WTC11 (cell line): ENCODE measurements around the gene TXN2. TPM values are rescaled to one million over a fixed set of nuclear protein-coding genes. Genes with fewer than 3 reads are reported as not detected.

ENCODE experiments used
- ATAC-seq: fragments of 200-7000 bp; cut with Tn5 transposase; 2 replicates; pipeline ENCODE4 v1.10.0; 2021; ENCODE audit warnings: mild to moderate bottlenecking, moderate library complexity
- CTCF ChIA-PET: fragments of 300-600 bp; sonication (Branson Sonifier 250); formaldehyde crosslinking; loops from one replicate; lab custom pipeline; 2021; ENCODE audit warnings: antibody characterized with exemption; lab: Charles Lee
- POLR2A ChIA-PET: fragments of 350-600 bp; sonication (Branson Sonifier 250); formaldehyde crosslinking; loops from one replicate; lab custom pipeline; 2021; ENCODE audit warnings: antibody characterized with exemption; lab: Charles Lee
- DNase-seq: peaks from one replicate; pipeline ENCODE4 v3.0.0; 2021; ENCODE audit warnings: low spot score
- H3K27ac Mint-ChIP-seq: 2 replicates; pipeline ENCODE4 v1.8.0; 2021; ENCODE audit warnings: mixed read lengths
- H3K27me3 Mint-ChIP-seq: 2 replicates; pipeline ENCODE4 v1.8.0; 2021; ENCODE audit warnings: low read depth, mild to moderate bottlenecking, moderate library complexity, mixed read lengths
- H3K36me3 Mint-ChIP-seq: 2 replicates; pipeline ENCODE4 v1.8.0; 2021; ENCODE audit warnings: mixed read lengths
- H3K4me1 Mint-ChIP-seq: 2 replicates; pipeline ENCODE4 v1.8.0; 2022; ENCODE audit warnings: mixed read lengths
- H3K4me3 Mint-ChIP-seq: 2 replicates; pipeline ENCODE4 v1.8.0; 2021; ENCODE audit warnings: mild to moderate bottlenecking, moderate library complexity, mixed read lengths
- H3K9me3 Mint-ChIP-seq: 2 replicates; pipeline ENCODE4 v1.8.0; 2021; ENCODE audit warnings: mixed read lengths
- FOXP1 ChIP-seq: sonication (generic); formaldehyde crosslinking; IDR thresholded peaks from 2 replicates; pipeline ENCODE4 v1.8.0; 2022; ENCODE audit warnings: missing genetic modification reagents, mild to moderate bottlenecking, moderate library complexity, borderline replicate concordance
- HMGA2 ChIP-seq: fragments of 250-450 bp; sonication (Bioruptor Pico); IDR thresholded peaks from 2 replicates; pipeline ENCODE4 v1.4.0; 2021; ENCODE audit warnings: mild to moderate bottlenecking, moderate library complexity
- IRF2 ChIP-seq: sonication (generic); formaldehyde crosslinking; IDR thresholded peaks from 2 replicates; pipeline ENCODE4 v1.8.0; 2022; ENCODE audit warnings: low read depth, missing genetic modification reagents, borderline replicate concordance
- JAZF1 ChIP-seq: fragments of 250-450 bp; sonication (Bioruptor Pico); IDR thresholded peaks from 2 replicates; pipeline ENCODE4 v1.9.0; 2021; ENCODE audit warnings: moderate library complexity, mild to moderate bottlenecking, inconsistent platforms
- NFYB ChIP-seq: sonication (generic); formaldehyde crosslinking; conservative IDR thresholded peaks from 2 replicates; pipeline ENCODE4 v1.8.0; 2022; ENCODE audit warnings: low read depth, missing genetic modification reagents
- USF1 ChIP-seq: sonication (generic); formaldehyde crosslinking; IDR thresholded peaks from 2 replicates; pipeline ENCODE4 v1.8.0; 2022; ENCODE audit warnings: mild to moderate bottlenecking, missing genetic modification reagents
- ZNF138 ChIP-seq: sonication (generic); formaldehyde crosslinking; conservative IDR thresholded peaks from 2 replicates; pipeline ENCODE4 v1.8.1; 2022; ENCODE audit warnings: mild to moderate bottlenecking, moderate library complexity, missing genetic modification reagents
- ZNF396 ChIP-seq: fragments of 250-450 bp; sonication (Bioruptor Pico); IDR thresholded peaks from 2 replicates; pipeline ENCODE4 v1.8.0; 2021; ENCODE audit warnings: mild to moderate bottlenecking, moderate library complexity, borderline replicate concordance
- total RNA-seq: library from RNA; stranded (reverse); gene quantifications from 3 replicates; pipeline ENCODE4 v1.2.3, GENCODE V29; 2021
- TF ChIP-seq, protein P1 (sequence below): sonication (generic); formaldehyde crosslinking; IDR thresholded peaks from 2 replicates; pipeline ENCODE4 v1.8.1; 2023; ENCODE audit warnings: mild to moderate bottlenecking, missing genetic modification reagents
- TF ChIP-seq, protein P2 (sequence below): sonication (generic); formaldehyde crosslinking; IDR thresholded peaks from 2 replicates; pipeline ENCODE4 v1.8.0; 2022; ENCODE audit warnings: mild to moderate bottlenecking, missing genetic modification reagents
- TF ChIP-seq, protein P3 (sequence below): sonication (generic); formaldehyde crosslinking; IDR thresholded peaks from 2 replicates; pipeline ENCODE4 v1.8.0; 2023; ENCODE audit warnings: mild to moderate bottlenecking, missing genetic modification reagents
- TF ChIP-seq, protein P4 (sequence below): sonication (generic); formaldehyde crosslinking; IDR thresholded peaks from 2 replicates; pipeline ENCODE4 v1.8.1; 2023; ENCODE audit warnings: mild to moderate bottlenecking, moderate library complexity, missing genetic modification reagents
- TF ChIP-seq, protein P5 (sequence below): sonication (generic); formaldehyde crosslinking; IDR thresholded peaks from 2 replicates; pipeline ENCODE4 v1.8.0; 2022; ENCODE audit warnings: mild to moderate bottlenecking, missing genetic modification reagents
- TF ChIP-seq, protein P6 (sequence below): fragments of 250-450 bp; sonication (Bioruptor Pico); IDR thresholded peaks from 2 replicates; pipeline ENCODE4 v1.9.0; 2021; ENCODE audit warnings: moderate library complexity, mild to moderate bottlenecking, inconsistent platforms, borderline replicate concordance

The TXN2 gene
- total RNA-seq, 1 experiment from 2014 or later: 57.6 TPM

- TF ChIP-seq, protein P1, sequence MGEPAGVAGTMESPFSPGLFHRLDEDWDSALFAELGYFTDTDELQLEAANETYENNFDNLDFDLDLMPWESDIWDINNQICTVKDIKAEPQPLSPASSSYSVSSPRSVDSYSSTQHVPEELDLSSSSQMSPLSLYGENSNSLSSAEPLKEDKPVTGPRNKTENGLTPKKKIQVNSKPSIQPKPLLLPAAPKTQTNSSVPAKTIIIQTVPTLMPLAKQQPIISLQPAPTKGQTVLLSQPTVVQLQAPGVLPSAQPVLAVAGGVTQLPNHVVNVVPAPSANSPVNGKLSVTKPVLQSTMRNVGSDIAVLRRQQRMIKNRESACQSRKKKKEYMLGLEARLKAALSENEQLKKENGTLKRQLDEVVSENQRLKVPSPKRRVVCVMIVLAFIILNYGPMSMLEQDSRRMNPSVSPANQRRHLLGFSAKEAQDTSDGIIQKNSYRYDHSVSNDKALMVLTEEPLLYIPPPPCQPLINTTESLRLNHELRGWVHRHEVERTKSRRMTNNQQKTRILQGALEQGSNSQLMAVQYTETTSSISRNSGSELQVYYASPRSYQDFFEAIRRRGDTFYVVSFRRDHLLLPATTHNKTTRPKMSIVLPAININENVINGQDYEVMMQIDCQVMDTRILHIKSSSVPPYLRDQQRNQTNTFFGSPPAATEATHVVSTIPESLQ: no peak
- TF ChIP-seq JAZF1 (CRISPR knock-in tag) (no peak), USF1 (CRISPR knock-in tag) (no peak)
- TF ChIP-seq, protein P2, sequence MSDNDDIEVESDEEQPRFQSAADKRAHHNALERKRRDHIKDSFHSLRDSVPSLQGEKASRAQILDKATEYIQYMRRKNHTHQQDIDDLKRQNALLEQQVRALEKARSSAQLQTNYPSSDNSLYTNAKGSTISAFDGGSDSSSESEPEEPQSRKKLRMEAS (CRISPR knock-in tag): no peak
- TF ChIP-seq, protein P3, sequence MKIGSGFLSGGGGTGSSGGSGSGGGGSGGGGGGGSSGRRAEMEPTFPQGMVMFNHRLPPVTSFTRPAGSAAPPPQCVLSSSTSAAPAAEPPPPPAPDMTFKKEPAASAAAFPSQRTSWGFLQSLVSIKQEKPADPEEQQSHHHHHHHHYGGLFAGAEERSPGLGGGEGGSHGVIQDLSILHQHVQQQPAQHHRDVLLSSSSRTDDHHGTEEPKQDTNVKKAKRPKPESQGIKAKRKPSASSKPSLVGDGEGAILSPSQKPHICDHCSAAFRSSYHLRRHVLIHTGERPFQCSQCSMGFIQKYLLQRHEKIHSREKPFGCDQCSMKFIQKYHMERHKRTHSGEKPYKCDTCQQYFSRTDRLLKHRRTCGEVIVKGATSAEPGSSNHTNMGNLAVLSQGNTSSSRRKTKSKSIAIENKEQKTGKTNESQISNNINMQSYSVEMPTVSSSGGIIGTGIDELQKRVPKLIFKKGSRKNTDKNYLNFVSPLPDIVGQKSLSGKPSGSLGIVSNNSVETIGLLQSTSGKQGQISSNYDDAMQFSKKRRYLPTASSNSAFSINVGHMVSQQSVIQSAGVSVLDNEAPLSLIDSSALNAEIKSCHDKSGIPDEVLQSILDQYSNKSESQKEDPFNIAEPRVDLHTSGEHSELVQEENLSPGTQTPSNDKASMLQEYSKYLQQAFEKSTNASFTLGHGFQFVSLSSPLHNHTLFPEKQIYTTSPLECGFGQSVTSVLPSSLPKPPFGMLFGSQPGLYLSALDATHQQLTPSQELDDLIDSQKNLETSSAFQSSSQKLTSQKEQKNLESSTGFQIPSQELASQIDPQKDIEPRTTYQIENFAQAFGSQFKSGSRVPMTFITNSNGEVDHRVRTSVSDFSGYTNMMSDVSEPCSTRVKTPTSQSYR (CRISPR knock-in tag): no peak
These were observed 38.8 kb downstream of the TXN2 start (continued) for GRCh38 chr22:36442506-36443197.

GRCh38 chr22:36440429-36441002, 40.9 kb downstream of the TXN2 start:
- Mint-ChIP-seq H3K27me3 (no peaks in the 10 kb centered on the region), H3K36me3 (no peaks in the 10 kb centered on the region), H3K9me3 (peaks cover 7% of the 10 kb centered on the region; the same call in 1 of the 2 replicates), H3K27ac (no peak overlapping the region; the same call in 1 of the 2 replicates), H3K4me3 (no peak overlapping the region), H3K4me1 (peaks cover 31% of the 10 kb centered on the region)
- CTCF ChIA-PET: interaction anchor here (2.4 kb wide), 1 partner anchor 30 kb away, joined by 9 read pairs; no protein-coding TSS in a partner anchor
- DNase-seq (no peak), ATAC-seq (no peak)
- POLR2A ChIA-PET: no interaction called here
- TF ChIP-seq ZNF138 (CRISPR knock-in tag) (no peak), HMGA2 (CRISPR knock-in tag) (no peak), FOXP1 (no peak), IRF2 (CRISPR knock-in tag) (no peak), ZNF396 (CRISPR knock-in tag) (no peak), NFYB (CRISPR knock-in tag) (no peak)
- TF ChIP-seq, protein P1: no peak
- TF ChIP-seq, protein P4, sequence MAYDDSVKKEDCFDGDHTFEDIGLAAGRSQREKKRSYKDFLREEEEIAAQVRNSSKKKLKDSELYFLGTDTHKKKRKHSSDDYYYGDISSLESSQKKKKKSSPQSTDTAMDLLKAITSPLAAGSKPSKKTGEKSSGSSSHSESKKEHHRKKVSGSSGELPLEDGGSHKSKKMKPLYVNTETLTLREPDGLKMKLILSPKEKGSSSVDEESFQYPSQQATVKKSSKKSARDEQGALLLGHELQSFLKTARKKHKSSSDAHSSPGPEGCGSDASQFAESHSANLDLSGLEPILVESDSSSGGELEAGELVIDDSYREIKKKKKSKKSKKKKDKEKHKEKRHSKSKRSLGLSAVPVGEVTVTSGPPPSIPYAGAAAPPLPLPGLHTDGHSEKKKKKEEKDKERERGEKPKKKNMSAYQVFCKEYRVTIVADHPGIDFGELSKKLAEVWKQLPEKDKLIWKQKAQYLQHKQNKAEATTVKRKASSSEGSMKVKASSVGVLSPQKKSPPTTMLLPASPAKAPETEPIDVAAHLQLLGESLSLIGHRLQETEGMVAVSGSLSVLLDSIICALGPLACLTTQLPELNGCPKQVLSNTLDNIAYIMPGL: no peak
- TF ChIP-seq, protein P5, sequence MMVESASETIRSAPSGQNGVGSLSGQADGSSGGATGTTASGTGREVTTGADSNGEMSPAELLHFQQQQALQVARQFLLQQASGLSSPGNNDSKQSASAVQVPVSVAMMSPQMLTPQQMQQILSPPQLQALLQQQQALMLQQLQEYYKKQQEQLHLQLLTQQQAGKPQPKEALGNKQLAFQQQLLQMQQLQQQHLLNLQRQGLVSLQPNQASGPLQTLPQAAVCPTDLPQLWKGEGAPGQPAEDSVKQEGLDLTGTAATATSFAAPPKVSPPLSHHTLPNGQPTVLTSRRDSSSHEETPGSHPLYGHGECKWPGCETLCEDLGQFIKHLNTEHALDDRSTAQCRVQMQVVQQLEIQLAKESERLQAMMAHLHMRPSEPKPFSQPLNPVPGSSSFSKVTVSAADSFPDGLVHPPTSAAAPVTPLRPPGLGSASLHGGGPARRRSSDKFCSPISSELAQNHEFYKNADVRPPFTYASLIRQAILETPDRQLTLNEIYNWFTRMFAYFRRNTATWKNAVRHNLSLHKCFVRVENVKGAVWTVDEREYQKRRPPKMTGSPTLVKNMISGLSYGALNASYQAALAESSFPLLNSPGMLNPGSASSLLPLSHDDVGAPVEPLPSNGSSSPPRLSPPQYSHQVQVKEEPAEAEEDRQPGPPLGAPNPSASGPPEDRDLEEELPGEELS: no peak
- TF ChIP-seq, protein P3 (CRISPR knock-in tag): no peak
- TF ChIP-seq, protein P6, sequence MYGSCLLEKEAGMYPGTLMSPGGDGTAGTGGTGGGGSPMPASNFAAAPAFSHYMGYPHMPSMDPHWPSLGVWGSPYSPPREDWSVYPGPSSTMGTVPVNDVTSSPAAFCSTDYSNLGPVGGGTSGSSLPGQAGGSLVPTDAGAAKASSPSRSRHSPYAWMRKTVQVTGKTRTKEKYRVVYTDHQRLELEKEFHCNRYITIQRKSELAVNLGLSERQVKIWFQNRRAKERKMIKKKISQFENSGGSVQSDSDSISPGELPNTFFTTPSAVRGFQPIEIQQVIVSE (CRISPR knock-in tag): no peak
